Panc1 (cell line): Measurements from ENCODE around the gene GJB6. TPM values are rescaled to one million over a fixed set of nuclear protein-coding genes. Genes with fewer than 3 reads are reported as not detected.

ENCODE experiments used
- ATAC-seq: fragments of 200-7000 bp; cut with Tn5 transposase; 2 replicates; pipeline ENCODE4 v1.9.1; 2020; ENCODE audit warnings: mild to moderate bottlenecking, moderate library complexity
- BruUV-seq: library from RNA; stranded (reverse); fragments of 400-500 nt; replicated peaks from 2 replicates; lab custom pipeline; 2021; lab: Mats Ljungman, UMichigan
- CTCF ChIA-PET: fragments of 300-600 bp; sonication (Branson Sonifier 250); formaldehyde crosslinking; loops from one replicate; lab custom pipeline; 2022; ENCODE audit warnings: antibody characterized with exemption; lab: Charles Lee
- POLR2A ChIA-PET: fragments of 300-600 bp; sonication (Branson Sonifier 250); formaldehyde crosslinking; loops from one replicate; lab custom pipeline; 2022; ENCODE audit warnings: antibody characterized with exemption; lab: Charles Lee
- DNase-seq: peaks from one replicate; pipeline ENCODE4 v3.0.0-alpha.2; 2010; ENCODE audit warnings: low read depth, low spot score
- H3K27ac ChIP-seq: 2 replicates; pipeline ENCODE4 v1.5.1; 2011; ENCODE audit warnings: mild to moderate bottlenecking, low read length, inconsistent platforms
- H3K27me3 ChIP-seq: fragments of 200-500 bp; sonication (Bioruptor generic); 2 replicates; pipeline ENCODE4 v1.6.0; 2014; ENCODE audit warnings: low read length, inconsistent platforms; ENCODE audit not compliant: control insufficient read depth, insufficient read depth
- H3K36me3 ChIP-seq: fragments of 200-500 bp; sonication (Bioruptor generic); 2 replicates; pipeline ENCODE4 v1.5.1; 2014; ENCODE audit warnings: inconsistent platforms, mild to moderate bottlenecking, low read length, moderate library complexity; ENCODE audit not compliant: control insufficient read depth, insufficient read depth
- H3K4me1 ChIP-seq: 2 replicates; pipeline ENCODE4 v1.5.1; 2011; ENCODE audit warnings: inconsistent platforms, mild to moderate bottlenecking, low read length, moderate library complexity; ENCODE audit not compliant: control insufficient read depth, insufficient read depth
- H3K4me3 ChIP-seq, 2 experiments: 2 replicates each; pipeline ENCODE4 v1.5.1; 2011 to 2012; ENCODE audit warnings: low read depth in 2 of 2, low read length in 2 of 2, mild to moderate bottlenecking in 2 of 2, inconsistent platforms in 1 of 2, moderate library complexity in 1 of 2
- H3K9me3 ChIP-seq: fragments of 200-500 bp; sonication (Bioruptor generic); 2 replicates; pipeline ENCODE4 v1.5.1; 2014; ENCODE audit warnings: low read depth, mild to moderate bottlenecking, inconsistent platforms, low read length, moderate library complexity; ENCODE audit not compliant: control insufficient read depth, insufficient read depth
- CTCF ChIP-seq: fragments of 450-650 bp; IDR thresholded peaks from 2 replicates; pipeline ENCODE4 v1.5.1; 2017; ENCODE audit warnings: mild to moderate bottlenecking
- POLR2AphosphoS5 ChIP-seq: IDR thresholded peaks from 2 replicates; pipeline ENCODE4 v1.6.1; 2012; ENCODE audit warnings: mild to moderate bottlenecking, low read depth, low read length, moderate library complexity
- SIN3A ChIP-seq: IDR thresholded peaks from 2 replicates; pipeline ENCODE4 v1.6.1; 2012; ENCODE audit warnings: low read depth, mild to moderate bottlenecking, low read length, moderate library complexity, borderline replicate concordance; ENCODE audit not compliant: insufficient read depth
- TCF7L2 ChIP-seq: IDR thresholded peaks from 2 replicates; pipeline ENCODE4 v1.6.1; 2011; ENCODE audit warnings: mild to moderate bottlenecking, low read depth, low read length, inconsistent platforms
- in situ Hi-C: cut with HindIII; loops from 2 replicates; pipeline ENCODE4 v1.10.0; 2016; ENCODE audit warnings: low sequenced_read_pairs, low pct_unique_long_range_greater_than_20kb
- intact Hi-C: fragments of 100-400 bp; cut with micrococcal nuclease; formaldehyde crosslinking; loops from one replicate; pipeline ENCODE4 v1.10.0; 2022; ENCODE audit not compliant: unreplicated experiment
- total RNA-seq: library from RNA; stranded (reverse); gene quantifications from one replicate; pipeline ENCODE4 v1.2.1, GENCODE V29; 2021; ENCODE audit not compliant: unreplicated experiment
- TF ChIP-seq, protein P1 (sequence below), 2 experiments: IDR thresholded peaks; 2 replicates each; pipeline ENCODE4 v1.6.1; 2011 to 2012; ENCODE audit warnings: low read depth in 2 of 2, control low read depth in 1 of 2, low read length in 1 of 2, mild to moderate bottlenecking in 1 of 2, moderate library complexity in 1 of 2; ENCODE audit not compliant: insufficient read depth in 1 of 2

The GJB6 gene
- total RNA-seq, 1 experiment from 2014 or later: 6.3 TPM

GRCh38 chr13:20206698-20207235, 25.4 kb downstream of the GJB6 start:
- Histone ChIP-seq H3K9me3 (no peaks in the 10 kb centered on the region), H3K36me3 (no peaks in the 10 kb centered on the region), H3K4me3 (0 out of 4 replicates have a peak overlapping the region, but pooled peaks of 1 of the 2 experiments have one; percentile 4), H3K27me3 (no peaks in the 10 kb centered on the region), H3K4me1 (no peaks in the 10 kb centered on the region), H3K27ac (no peak overlapping the region)
- POLR2A ChIA-PET: interaction anchor here (0.6 kb wide), 1 partner anchor 22 kb away, joined by 7 read pairs; no protein-coding TSS in a partner anchor
- TF ChIP-seq, protein P1, sequence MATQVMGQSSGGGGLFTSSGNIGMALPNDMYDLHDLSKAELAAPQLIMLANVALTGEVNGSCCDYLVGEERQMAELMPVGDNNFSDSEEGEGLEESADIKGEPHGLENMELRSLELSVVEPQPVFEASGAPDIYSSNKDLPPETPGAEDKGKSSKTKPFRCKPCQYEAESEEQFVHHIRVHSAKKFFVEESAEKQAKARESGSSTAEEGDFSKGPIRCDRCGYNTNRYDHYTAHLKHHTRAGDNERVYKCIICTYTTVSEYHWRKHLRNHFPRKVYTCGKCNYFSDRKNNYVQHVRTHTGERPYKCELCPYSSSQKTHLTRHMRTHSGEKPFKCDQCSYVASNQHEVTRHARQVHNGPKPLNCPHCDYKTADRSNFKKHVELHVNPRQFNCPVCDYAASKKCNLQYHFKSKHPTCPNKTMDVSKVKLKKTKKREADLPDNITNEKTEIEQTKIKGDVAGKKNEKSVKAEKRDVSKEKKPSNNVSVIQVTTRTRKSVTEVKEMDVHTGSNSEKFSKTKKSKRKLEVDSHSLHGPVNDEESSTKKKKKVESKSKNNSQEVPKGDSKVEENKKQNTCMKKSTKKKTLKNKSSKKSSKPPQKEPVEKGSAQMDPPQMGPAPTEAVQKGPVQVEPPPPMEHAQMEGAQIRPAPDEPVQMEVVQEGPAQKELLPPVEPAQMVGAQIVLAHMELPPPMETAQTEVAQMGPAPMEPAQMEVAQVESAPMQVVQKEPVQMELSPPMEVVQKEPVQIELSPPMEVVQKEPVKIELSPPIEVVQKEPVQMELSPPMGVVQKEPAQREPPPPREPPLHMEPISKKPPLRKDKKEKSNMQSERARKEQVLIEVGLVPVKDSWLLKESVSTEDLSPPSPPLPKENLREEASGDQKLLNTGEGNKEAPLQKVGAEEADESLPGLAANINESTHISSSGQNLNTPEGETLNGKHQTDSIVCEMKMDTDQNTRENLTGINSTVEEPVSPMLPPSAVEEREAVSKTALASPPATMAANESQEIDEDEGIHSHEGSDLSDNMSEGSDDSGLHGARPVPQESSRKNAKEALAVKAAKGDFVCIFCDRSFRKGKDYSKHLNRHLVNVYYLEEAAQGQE (IDR thresholded peaks at IDR 0.05; ENCODE audit: insufficient read depth in 1 of 2, low read depth in 2 of 2, low read length in 1 of 2): no peak
- no peak for TF ChIP-seq CTCF
- TF ChIP-seq POLR2AphosphoS5: no peak
- TF ChIP-seq TCF7L2: no peak
- no peak for TF ChIP-seq SIN3A
- ATAC-seq (no peak), DNase-seq (no peak)
- in situ Hi-C loops (no loop called here), intact Hi-C loops (no loop called here)
- no TSS peak for BruUV-seq
- CTCF ChIA-PET: no interaction called here

DNA sequence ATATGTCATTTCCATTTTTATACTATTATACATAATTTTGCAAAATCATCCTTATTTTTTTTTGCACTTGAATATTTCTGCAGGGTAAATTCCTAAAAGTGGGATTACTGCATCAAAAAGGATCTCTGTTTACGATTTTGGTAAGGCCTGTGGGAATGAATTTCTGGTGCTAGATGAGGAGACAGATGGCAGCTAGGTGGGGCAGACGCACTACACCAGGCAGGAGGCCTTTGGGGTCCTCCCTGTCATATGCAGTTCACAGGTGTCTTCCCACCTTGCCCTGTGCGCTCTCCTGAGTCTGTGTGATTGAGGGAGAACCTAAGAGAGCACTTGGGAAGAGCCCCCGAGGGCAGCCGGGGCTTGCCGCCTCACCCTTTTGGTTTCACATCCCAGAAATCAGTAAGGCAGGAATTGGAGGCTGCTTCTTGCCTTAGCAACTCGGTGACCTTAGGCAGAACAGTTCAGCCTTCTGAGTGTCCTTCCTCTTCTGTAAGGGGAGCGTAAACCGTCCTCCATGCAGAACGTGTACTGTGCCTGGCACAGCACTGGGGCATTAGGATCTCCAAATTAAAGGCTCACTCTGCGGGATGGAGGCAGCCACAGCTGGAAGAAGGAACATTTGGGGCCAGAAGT, 25.9 kb downstream of the GJB6 start:
- TF ChIP-seq, protein P1 (IDR thresholded peaks at IDR 0.05; ENCODE audit: insufficient read depth in 1 of 2, low read depth in 2 of 2, low read length in 1 of 2): no peak
- TF ChIP-seq SIN3A: no peak
- TF ChIP-seq POLR2AphosphoS5: no peak
- TF ChIP-seq CTCF: peak; percentile 34
- no peak for TF ChIP-seq TCF7L2
- ChIA-PET POLR2A (no interaction called here), CTCF (no interaction called here)
- 0 out of 4 replicates have a peak overlapping the region, but pooled peaks of 1 of the 2 experiments have one; percentile 4 for H3K4me3 ChIP-seq
- no peaks in the 10 kb centered on the region for H3K36me3 ChIP-seq
- no peaks in the 10 kb centered on the region for H3K4me1 ChIP-seq
- H3K9me3 ChIP-seq: no peaks in the 10 kb centered on the region
- H3K27me3 ChIP-seq: no peaks in the 10 kb centered on the region
- DNase-seq: no peak
- no peak for ATAC-seq
- BruUV-seq: no TSS peak
- H3K27ac ChIP-seq: no peak overlapping the region
- in situ Hi-C loops (no loop called here), intact Hi-C loops (no loop called here)
